DOHH2 (cell line): ENCODE measurements around the gene EPHB4.

Experiments
- EZH2phosphoT487 ChIP-seq: fragments of 200-600 bp; sonication (generic); IDR thresholded peaks from 2 replicates; pipeline ENCODE4 v1.6.1; 2017; ENCODE audit warnings: borderline replicate concordance, mild to moderate bottlenecking, antibody characterized with exemption, low read length, moderate library complexity, mixed read lengths
- TF ChIP-seq, protein P1 (sequence below): fragments of 200-600 bp; sonication (generic); IDR thresholded peaks from one replicate; pipeline ENCODE4 v1.5.1; 2014; ENCODE audit warnings: antibody characterized with exemption, mild to moderate bottlenecking, low read depth, low read length; ENCODE audit not compliant: poor library complexity, severe bottlenecking

DNA sequence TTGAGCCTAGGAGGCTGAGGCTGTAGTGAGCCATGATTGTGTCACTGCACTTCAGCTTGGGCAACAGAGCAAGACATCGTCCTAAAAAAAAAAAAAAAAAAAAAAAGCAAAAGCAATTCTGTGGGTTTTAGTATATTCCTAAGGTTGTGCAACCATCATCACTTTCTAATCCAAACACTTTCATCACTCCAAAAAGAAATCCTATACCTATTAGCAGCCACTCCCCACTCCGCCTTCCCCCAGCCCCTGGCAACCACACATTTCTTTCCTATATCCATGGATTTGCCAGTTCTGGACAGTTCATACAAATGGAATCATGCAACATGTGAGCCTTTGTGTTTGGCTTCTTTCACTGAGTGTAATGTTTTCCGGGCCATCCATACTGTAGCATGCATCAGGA is 73.6 kb downstream of the EPHB4 start:
- TF ChIP-seq, protein P1, sequence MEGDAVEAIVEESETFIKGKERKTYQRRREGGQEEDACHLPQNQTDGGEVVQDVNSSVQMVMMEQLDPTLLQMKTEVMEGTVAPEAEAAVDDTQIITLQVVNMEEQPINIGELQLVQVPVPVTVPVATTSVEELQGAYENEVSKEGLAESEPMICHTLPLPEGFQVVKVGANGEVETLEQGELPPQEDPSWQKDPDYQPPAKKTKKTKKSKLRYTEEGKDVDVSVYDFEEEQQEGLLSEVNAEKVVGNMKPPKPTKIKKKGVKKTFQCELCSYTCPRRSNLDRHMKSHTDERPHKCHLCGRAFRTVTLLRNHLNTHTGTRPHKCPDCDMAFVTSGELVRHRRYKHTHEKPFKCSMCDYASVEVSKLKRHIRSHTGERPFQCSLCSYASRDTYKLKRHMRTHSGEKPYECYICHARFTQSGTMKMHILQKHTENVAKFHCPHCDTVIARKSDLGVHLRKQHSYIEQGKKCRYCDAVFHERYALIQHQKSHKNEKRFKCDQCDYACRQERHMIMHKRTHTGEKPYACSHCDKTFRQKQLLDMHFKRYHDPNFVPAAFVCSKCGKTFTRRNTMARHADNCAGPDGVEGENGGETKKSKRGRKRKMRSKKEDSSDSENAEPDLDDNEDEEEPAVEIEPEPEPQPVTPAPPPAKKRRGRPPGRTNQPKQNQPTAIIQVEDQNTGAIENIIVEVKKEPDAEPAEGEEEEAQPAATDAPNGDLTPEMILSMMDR = no peak
- TF ChIP-seq EZH2phosphoT487 = no peak
